GM18951 (cell line): ENCODE results near the gene CARD10.

ENCODE experiments used
- POLR2A ChIP-seq: IDR thresholded peaks from 4 replicates; pipeline ENCODE4 v1.6.1; 2011; ENCODE audit warnings: mild to moderate bottlenecking; ENCODE audit not compliant: insufficient read length, insufficient read depth; ENCODE audit errors: extremely low read depth
- in situ Hi-C: fragments of 300-500 bp; cut with MboI; formaldehyde crosslinking; loops from one replicate; pipeline ENCODE4 v1.12.0; 2022; ENCODE audit warnings: low sequenced_read_pairs, mixed read lengths, inconsistent platforms; ENCODE audit not compliant: unreplicated experiment

Gene CARD10

GRCh38 chr22:37459206-37459605 lies 60.0 kb downstream of the CARD10 start:
- no peak for TF ChIP-seq POLR2A
- in situ Hi-C loops = loop anchor here (10.0 kb wide), 1 partner anchor 134 kb away; no protein-coding TSS in a partner anchor

GRCh38 chr22:37457093-37457893 lies 61.9 kb downstream of the CARD10 start:
- in situ Hi-C loops = loop anchor here (10.0 kb wide), 1 partner anchor 132 kb away; no protein-coding TSS in a partner anchor
- no peak for TF ChIP-seq POLR2A

GRCh38 chr22:37456346-37456745 lies 62.9 kb downstream of the CARD10 start:
- in situ Hi-C loops = loop anchor here (10.0 kb wide), 1 partner anchor 132 kb away; no protein-coding TSS in a partner anchor
- no peak for TF ChIP-seq POLR2A

GRCh38 chr22:37455896-37456295 lies 63.3 kb downstream of the CARD10 start:
- no peak for TF ChIP-seq POLR2A
- in situ Hi-C loops = loop anchor here (10.0 kb wide), 1 partner anchor 131 kb away; no protein-coding TSS in a partner anchor

GRCh38 chr22:37454857-37455686 lies 64.1 kb downstream of the CARD10 start:
- TF ChIP-seq POLR2A = no peak
- in situ Hi-C loops = loop anchor here (10.0 kb wide), 1 partner anchor 130 kb away; no protein-coding TSS in a partner anchor

GRCh38 chr22:37453696-37454095 lies 65.5 kb downstream of the CARD10 start:
- TF ChIP-seq POLR2A = no peak
- in situ Hi-C loops = loop anchor here (10.0 kb wide), 1 partner anchor 129 kb away; no protein-coding TSS in a partner anchor

- no peak for TF ChIP-seq POLR2A
- in situ Hi-C loops = loop anchor here (10.0 kb wide), 1 partner anchor 126 kb away; no protein-coding TSS in a partner anchor
Observed at GRCh38 chr22:37451218-37451617, 68.0 kb downstream of the CARD10 start.

GRCh38 chr22:37449331-37450001 lies 69.7 kb downstream of the CARD10 start:
- in situ Hi-C loops = loop anchor here (10.0 kb wide), 1 partner anchor 125 kb away; no protein-coding TSS in a partner anchor
- TF ChIP-seq POLR2A = no peak

GRCh38 chr22:37448516-37449127 lies 70.6 kb downstream of the CARD10 start:
- no peak for TF ChIP-seq POLR2A
- in situ Hi-C loops = no loop called here

GRCh38 chr22:37445501-37445900 lies 73.7 kb downstream of the CARD10 start:
- in situ Hi-C loops = no loop called here
- no peak for TF ChIP-seq POLR2A

- no peak for TF ChIP-seq POLR2A
Observed at GRCh38 chr22:37443977-37444376, 75.2 kb downstream of the CARD10 start.

GRCh38 chr22:37443086-37443485 lies 76.1 kb downstream of the CARD10 start:
- no peak for TF ChIP-seq POLR2A
- in situ Hi-C loops = no loop called here

More at GRCh38 chr22:37443977-37444376, 75.2 kb downstream of the CARD10 start:
- in situ Hi-C loops = no loop called here
